HG03060 (cell line): ENCODE measurements around the gene PDHB.
"Not testable (repeated sequence)": the region's sequence is repeated elsewhere in the genome, so short reads cannot be mapped to it uniquely, and the experiment has no call there.

ENCODE experiments used
- ATAC-seq: cut with Tn5 transposase; IDR thresholded peaks from one replicate; pipeline ENCODE4 v1.9.1; 2021; ENCODE audit warnings: low read depth, moderate number of reproducible peaks; ENCODE audit not compliant: unreplicated experiment

The PDHB gene

DNA sequence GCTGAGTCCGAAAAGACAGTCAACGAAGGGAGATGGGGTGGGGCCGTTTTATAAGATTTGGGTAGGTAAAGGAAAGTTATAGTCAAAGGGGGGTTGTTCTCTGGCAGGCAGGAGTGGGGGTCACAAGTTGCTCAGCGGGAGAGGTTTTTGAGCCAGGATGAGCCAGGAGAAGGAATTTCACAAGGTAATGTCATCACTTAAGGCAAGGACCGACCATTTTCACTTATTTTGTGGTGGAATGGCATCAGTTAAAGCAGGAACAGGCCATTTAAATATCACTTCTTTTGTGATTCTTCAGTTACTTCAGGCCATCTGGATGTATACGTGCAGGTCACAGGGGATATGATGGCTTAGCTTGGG, 7.3 kb upstream of the PDHB start:
- ATAC-seq, result not testable (repeated sequence)

DNA sequence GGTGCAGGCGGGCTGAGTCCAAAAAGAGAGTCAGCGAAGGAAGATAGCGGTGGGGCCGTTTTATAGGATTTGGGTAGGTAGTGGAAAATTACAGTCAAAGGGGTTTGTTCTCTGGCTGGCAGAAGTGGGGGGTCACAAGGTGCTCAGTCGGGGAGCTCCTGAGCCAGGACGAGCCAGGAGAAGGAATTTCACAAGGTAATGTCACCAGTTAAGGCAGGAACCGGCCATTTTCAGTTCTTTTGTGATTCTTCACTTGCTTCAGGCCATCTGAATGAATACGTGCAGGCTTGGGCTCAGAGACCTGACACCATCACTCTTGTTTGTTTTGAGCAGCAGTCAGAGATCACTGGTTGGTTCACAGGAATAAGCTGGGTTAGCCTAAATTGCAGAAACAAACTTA, 3.6 kb upstream of the PDHB start:
- not testable (repeated sequence) for ATAC-seq

DNA sequence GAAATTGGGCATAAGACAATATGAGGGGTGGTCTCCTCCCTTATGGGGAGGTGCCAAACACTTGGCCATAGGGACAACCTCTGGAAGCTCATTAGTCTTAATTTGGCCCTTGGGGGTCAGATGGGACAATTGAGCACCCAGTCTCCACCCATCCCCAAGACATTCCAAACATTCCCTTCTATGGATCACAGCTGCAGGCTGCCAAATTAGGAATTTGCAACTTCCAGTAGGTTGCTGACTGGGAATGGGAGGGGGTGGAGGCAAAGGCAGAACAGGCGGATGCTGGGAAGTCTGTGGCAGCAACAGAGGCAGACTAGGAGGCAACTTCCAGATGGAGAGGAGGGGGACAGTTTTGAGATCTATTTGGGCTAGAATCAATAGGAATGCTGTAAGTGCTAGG, 1.4 kb upstream of the PDHB start:
- no peak for ATAC-seq

DNA sequence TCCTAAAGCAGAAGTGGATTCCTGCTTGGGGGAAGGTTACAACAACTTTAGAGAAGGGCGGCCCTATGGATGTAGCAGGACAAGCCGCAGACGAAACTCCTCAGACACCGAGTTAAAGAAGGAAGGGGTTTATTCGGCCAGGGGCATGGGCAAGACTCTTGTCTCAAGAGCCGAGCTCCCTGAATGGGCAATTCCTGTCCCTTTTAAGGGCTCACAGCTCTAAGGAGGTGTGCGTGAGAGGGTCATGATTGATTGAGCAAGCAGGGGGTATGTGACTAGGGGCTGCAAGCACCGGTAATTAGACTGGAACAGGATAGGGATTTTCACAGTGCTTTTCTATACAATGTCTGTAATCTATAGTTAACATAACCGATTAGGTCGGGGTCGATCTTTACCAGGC, 879 bp upstream of the PDHB start:
- ATAC-seq, result no peak

DNA sequence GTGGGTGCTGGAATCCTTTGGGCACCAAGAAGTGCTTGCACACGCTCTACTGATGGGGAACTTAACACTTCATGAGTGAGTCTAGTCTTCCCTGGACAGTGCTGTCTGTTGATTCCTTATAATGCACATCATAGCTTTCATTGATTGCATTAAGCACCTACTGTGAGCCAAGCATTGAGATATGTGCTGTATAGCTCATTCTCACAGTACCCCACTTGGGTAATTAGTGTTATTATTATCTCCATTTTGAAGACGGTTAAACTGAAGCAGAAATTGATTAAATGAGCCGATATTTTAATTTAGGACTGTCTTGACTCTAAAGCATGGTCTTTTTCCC, 504 bp upstream of the PDHB start:
- ATAC-seq, result no peak

DNA sequence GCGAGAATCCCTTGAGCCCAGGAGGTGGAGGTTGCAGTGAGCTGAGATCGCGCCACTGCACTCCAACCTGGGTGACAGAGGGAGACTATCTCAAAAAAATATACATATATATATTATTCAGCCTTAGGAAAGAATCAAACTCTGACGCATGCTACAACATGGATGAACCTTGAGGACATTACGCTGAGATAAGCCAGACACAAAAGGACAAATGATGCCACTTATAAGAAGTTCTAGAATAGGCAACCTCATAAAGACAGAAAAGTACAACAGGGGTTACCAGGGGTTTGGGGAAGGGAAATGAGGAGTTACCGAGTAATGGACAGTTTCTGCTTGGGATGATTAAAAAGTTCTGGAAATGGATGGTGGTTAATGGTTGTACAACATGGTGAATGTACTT, 727 bp downstream of the PDHB start:
- ATAC-seq, result no peak

DNA sequence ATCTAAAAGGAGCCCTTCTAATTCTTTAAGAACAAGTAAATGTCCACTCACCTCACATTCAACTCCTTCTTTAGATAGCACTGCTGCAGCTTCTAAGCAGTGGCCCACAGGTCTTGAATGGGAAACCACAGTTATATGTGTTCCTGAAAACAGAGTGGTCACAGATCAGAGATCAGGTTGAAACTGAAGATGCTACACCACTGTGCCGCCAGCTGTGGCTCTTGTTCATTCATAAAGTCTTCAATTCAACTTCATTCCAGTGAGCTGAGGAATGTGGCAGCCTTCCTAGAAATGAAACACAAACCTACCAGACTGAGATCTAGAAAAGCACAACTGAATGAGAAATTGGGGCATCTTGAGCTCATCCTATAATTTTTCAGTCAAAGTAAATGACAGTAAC, 4.0 kb downstream of the PDHB start:
- no peak for ATAC-seq

DNA sequence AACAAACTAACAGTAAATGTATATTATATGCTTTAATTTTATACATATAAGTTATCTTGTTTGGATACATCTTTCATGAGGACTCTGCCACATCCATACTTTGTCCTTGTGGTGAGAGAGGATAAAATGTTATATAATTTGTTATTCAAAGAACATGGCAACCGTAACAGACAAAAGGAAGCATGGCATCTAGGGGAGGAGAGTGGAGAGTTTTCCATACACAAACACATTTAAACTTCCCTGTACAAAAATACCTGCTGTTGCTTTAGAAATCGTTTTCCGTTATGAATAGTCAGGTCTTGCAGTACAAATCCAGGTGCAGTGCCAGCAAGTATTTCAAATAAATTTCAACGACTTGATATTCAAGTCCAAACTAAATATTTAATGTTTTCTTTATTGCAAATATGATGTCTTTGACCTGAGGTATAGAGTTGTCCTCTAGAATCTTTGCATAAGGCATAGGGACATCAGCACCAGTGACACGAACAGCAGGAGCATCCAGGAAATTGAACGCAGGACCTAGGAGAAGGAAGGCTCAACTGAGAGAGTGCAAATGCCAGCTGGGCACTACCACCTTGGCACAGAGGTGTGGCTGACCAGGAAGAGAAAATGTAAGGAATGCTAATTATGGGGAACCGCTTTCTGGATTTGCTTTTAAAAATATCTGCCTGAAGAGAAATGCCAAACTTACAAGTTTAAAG, 5.8 kb downstream of the PDHB start:
- no peak for ATAC-seq

DNA sequence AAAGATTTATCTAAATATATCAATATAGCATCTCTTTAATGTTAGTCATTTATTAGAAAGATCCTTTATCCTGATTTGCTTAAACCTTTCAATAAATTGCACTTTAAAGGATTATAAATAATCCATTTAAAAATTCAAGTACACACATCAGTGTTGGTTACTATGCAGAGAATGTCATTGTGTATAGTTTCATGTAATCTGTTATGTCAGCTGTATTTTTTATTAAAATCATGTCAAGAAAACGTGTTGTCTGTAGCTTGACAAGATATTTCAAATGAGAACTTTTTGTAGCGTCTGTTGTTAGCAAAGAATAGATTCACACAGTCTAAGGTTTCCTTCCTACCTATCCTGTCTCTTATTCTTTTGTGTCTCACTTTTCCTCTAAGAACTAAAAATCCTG, 7.8 kb downstream of the PDHB start:
- no peak for ATAC-seq

DNA sequence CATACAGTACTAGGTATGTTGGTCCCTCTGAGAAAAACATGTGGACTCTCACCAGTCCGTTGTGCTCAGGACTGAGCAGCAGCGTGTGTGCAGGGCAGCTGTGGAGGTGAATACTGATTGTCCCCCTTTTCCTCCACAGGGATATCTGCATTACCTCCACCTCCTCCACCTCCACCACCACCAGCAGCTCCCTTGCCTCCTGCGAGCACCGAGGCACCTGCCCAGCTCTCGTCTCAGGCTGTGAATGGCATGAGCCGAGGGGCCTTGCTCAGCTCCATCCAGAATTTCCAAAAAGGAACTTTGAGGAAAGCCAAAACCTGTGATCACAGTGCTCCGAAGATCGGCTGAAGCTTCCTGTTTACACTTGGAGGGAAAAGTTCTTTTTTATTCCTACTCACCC, 9.0 kb downstream of the PDHB start:
- ATAC-seq, result no peak

DNA sequence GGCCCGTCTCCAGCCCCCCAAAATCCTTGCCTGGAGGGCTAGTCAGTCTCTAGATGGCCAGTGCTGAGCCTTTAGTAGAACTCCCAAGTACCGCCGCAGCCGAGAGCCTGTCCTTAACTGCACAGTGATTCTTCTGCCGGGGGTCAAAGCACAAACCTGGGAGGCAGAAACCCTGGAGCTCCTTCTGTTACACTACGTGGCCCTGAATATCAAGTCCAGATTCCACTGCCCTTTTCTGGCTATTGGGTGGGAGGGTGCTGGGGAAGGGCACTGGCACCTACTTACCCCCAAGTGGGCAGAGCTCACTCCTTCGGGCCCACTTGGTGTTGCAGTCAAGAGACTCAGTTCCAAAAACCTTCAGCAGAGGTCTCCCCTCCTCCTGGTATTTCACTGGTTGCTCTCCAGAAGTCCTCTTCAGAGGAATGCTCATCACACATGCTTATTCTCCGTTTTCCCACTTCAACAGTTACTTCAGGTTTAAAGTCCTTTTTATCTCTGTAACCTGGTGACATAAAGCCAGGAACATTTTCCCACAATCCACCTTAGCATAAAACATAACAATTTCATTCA, 10.8 kb downstream of the PDHB start:
- no peak for ATAC-seq

DNA sequence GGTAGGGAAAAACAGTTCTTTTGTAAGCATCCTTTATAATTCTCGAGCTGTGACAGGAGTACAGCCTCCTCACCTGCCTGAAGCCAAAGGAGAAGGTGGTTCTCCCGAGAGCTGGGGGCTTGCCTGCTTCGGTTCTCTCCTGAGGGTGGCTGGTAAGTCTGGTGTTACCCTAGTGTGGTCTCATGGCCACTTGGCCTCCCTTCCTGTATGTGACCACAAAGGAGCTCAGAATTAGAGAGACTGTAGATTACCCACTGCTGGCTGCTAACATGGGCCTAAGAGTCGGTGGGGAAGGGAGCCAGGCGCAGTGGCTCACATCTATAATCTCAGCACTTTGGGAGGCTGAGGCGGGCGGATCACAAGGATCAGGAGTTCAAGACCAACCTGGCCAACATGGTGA, 12.6 kb downstream of the PDHB start:
- ATAC-seq, result no peak

DNA sequence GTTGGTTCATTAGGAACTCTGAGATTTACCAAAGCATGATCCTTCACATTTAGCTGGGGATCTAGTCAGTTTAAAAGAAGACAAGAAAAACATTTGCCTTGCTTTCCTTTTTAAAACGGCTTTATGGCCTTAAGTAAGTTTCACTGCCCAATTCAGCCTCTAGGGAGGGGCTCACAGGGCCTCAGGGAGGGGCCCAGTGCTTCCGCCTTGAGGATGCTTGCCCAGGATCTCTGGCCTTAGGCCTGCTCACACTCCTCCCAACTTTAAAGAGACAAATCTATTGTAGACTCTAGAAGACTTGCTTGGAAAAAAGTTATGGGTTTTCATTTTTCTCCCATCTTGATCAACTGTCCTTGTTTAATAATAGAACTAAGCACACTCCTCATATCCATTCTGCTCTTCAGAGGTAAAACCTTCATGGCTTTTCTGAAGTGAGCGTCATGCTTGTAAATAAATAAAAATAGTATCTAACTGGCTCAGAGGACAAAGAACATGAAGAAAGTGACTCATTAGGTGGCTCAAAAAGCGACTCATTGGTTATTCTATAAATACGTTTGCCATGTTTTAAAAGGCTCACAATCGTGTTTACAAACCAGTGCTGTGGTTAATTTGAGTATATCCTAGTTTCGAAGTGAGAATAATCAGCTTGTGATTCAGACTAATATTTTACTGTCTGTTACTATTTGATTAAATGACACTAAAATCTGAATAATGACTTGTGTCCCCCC, 13.7 kb downstream of the PDHB start:
- peak; percentile 61 for ATAC-seq

DNA sequence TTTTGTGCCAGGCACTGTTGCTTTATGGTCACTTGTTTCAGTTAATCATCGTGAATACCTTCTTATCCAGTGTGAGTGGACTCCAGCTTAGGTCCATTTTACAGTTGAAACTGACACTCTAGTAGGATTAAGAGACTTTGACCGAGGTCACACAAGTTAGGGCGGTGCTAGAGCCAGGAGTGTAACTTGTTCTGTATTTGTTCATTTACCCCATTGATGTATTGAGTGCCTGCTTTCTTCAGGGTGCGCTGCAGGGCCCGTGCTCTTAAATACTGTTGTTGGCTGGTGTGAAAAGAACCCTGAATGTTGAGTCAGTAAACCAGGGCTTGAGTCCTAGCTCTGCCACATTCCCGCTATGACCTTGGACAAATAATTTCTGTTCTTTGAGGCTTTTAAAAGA, 15.4 kb downstream of the PDHB start:
- ATAC-seq, result no peak

DNA sequence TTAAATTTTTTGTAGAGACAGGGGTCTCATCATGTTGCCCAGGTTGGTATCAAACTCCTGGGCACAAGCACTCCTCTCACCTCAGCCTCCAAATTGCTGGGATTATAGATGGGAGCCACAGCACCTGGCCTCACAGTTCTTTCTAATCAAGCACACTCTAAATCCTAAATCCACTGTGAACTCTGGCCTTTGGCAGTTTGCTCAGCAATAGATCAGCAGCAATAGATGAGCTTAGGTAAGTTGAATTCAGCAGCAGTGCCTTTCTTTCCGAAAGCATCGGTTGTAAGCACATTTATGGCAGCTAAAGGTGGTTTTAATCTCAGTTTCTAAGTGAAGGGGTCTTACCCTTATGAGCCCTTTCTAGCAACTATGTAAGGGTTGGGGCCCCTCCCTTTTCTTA, 16.6 kb downstream of the PDHB start:
- ATAC-seq, result no peak

DNA sequence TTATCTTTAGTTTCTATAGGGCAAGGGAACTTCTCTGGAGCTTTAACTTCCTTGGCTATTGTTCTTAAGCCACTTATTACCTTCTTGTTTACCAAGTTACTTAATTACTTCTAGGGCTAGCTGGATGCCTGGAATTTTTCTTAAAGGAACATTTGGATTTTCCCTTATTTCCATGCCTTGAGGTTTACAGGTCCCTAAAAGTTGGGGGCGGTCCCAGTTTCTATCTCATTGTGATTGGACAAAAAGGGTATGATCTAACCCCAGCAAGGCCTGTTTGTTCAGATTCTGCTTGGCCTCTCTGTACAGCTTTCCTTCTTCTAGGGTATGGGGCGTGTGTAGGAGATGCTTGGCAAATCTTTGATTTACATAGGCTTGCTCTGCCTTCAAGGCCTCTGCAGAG, 17.4 kb downstream of the PDHB start:
- no peak for ATAC-seq

DNA sequence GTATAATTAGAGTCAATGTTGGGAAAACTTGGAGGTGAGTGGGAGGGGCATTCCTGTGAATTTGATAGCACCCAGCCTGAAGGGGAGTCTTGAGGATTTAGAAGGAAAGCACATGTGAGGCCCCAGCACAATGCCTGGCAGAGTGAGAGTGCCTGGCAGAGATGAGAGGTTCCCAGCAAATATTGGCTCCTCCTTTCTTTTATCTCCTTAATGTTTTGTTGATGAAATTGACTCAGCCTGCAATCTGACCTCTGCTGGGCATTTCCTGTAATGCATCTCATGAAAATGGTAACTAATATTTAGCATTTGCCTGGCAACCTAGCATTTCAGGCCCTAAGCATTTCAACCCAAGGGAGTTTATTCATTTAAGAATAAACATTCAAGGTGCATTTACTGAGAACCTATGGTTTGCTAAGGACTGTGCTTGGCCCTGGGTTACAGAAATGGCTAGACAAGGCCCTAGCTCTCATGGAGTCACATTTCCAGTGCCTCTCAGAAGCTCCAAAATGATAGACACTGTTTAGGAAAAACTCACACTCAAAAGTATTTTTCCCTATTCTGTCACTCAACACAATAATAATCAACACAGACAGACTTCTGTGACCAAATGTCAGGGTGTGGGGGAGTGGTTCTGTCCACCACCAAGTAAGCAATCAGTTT, 19.0 kb downstream of the PDHB start:
- ATAC-seq, result no peak

DNA sequence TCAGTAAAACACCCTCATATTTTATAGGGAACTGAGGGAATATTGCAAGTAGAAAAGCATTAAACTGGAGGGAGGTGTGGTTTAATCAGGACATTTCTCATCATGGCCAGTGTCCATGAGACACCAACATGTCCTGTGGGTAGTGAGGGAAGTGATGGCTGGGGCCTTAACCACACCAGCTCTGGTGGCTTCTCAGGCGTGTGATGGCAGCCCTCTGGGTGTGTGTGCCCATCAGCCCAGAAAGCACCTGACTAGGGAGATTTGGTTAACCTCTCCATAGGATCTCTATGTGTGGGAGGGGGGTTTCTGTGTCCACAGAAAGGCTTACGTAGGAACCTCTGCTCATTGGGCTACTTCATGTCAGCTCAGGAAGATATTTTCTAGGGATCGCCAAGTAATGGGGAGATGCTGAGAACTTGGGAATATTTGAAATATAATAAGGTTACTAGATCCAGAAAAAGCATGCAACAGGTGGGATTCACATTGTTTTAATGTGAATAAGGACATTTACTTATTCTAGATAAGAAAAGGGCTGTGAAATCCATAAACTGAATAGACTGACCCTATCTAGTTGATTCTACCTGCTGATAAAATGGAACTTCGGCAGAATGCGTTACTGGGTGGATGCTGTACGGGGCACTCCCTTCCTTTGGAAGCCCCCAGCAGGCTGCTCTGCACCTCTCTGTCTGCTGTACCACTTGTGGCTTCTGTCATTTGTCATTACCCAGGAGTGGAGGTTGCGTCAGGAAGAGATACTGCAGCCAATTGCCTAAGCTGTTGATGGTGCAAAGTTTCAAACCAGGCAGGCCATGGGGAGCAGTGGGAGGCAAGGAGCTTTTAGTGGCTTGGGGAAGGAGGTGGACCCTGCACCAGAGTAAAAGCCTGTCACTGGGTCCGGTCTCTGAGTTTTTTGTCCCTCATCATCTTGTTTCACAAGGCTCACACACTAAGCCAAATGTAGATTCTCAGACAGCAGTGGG, 21.5 kb downstream of the PDHB start:
- ATAC-seq, result no peak

DNA sequence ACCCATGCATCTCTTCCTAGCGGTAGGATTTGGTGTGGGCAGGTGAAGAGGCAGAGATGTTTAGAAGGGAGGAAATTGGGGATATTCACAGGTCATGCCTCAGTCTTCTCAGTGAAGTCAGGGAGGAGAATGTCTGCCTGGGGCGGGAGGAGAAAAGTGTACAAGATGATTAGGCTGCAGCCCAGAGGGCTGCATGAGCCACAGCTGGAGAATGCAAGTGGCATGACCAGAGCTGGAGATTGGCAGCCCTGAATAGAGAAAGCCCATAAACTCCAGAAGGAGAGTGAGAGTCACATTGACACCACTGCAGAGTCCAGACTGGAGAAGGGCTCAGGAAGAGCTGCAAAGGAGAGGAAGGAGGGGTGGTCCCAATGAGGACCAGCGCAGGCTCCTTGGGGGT, 22.6 kb downstream of the PDHB start:
- no peak for ATAC-seq

DNA sequence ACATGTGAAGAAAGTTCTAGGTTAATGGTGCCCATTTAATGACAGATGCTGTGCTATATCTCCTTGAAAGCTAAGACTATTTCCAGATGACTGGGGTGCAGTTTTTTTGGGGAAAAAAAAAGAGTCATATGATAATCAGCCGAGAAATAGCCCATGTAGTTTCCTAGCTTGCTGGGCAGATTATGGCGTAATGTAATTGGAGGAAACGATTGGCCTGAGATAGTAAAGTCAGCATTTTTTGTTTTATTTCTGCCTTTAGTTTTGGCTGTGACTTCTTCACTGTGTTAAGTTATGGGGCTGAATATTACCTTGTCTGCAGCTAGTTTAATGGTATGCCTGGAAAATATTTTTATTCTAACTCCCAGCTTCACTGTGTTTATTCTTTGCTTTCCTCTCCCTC, 24.0 kb downstream of the PDHB start:
- no peak for ATAC-seq

DNA sequence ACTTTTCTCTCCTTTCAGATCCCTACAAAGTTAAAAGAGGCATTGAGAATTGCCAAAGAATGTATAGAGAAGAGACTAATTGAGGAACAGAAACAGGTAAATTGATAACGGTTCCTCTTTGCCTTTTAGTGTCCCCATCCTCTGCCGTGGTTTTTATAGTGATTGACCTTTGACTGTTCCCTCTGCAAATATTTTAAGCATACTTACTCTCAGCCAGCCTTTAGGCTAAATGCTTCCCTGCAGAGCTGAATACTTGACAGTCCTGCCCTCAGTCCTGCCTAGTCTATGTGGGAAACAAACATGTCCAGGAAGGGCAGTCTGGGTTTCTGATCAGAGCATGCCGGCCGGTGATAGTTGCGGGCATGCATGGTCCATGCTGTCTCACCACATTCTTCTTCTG, 24.7 kb downstream of the PDHB start:
- no peak for ATAC-seq
